Measurements from ENCODE around the gene GPAT2.
"Not testable (repeated sequence)": the region's sequence is repeated elsewhere in the genome, so short reads cannot be mapped to it uniquely, and the experiment has no call there.

GPAT2 gene

GRCh38 chr2:96034792-96035191 is at the start of gene GPAT2:
Gene GPAT2, minus strand, starts transcription at chr2:96034916. Its CDS starts 2,557 bp downstream, at chr2:96032359.
- not testable (repeated sequence) for DNase-seq

GRCh38 chr2:96083989-96084857 is 49.5 kb upstream of the GPAT2 start:
- DNase-seq: no peak

GRCh38 chr2:96083064-96083939 is 48.6 kb upstream of the GPAT2 start:
- no peak for DNase-seq

GRCh38 chr2:96082211-96083063 is 47.7 kb upstream of the GPAT2 start:
- no peak for DNase-seq

GRCh38 chr2:96081042-96081441 is 46.3 kb upstream of the GPAT2 start:
- no peak for DNase-seq

GRCh38 chr2:96075199-96075771 is 40.6 kb upstream of the GPAT2 start:
- DNase-seq: no peak

- DNase-seq: no peak
Observed at GRCh38 chr2:96074156-96074555, 39.4 kb upstream of the GPAT2 start.

GRCh38 chr2:96073170-96073775 is 38.6 kb upstream of the GPAT2 start:
- no peak for DNase-seq

GRCh38 chr2:96072746-96073145 is 38.0 kb upstream of the GPAT2 start:
- no peak for DNase-seq

GRCh38 chr2:96071977-96072491 is 37.3 kb upstream of the GPAT2 start:
- DNase-seq: not testable (repeated sequence)

GRCh38 chr2:96071087-96071976 is 36.6 kb upstream of the GPAT2 start:
- DNase-seq: not testable (repeated sequence)

- DNase-seq: not testable (repeated sequence)
Observed at GRCh38 chr2:96070351-96070750, 35.6 kb upstream of the GPAT2 start.

- DNase-seq: not testable (repeated sequence)
Observed at GRCh38 chr2:96069878-96070277, 35.2 kb upstream of the GPAT2 start.

- DNase-seq: not testable (repeated sequence)
Observed at GRCh38 chr2:96067902-96068581, 33.3 kb upstream of the GPAT2 start.

- DNase-seq: not testable (repeated sequence)
Observed at GRCh38 chr2:96067098-96067660, 32.5 kb upstream of the GPAT2 start.

GRCh38 chr2:96066511-96066910 is 31.8 kb upstream of the GPAT2 start:
- DNase-seq: not testable (repeated sequence)

- not testable (repeated sequence) for DNase-seq
Observed at GRCh38 chr2:96065954-96066353, 31.2 kb upstream of the GPAT2 start.

- DNase-seq: no peak
Observed at GRCh38 chr2:96065381-96065930, 30.7 kb upstream of the GPAT2 start.

GRCh38 chr2:96064760-96065159 is 30.0 kb upstream of the GPAT2 start:
- not testable (repeated sequence) for DNase-seq
